Parathyroid adenoma (tissue), 2 donors: ENCODE data around the gene FNDC7.

Experiments used
- H2AFZ ChIP-seq: fragments of 300-600 bp; sonication (generic); one replicate; pipeline ENCODE4 v1.7.0; 2017; ENCODE audit warnings: antibody characterized with exemption, mild to moderate bottlenecking
- H3K27ac ChIP-seq: fragments of 300-600 bp; sonication (generic); one replicate; pipeline ENCODE4 v1.7.0; 2017
- H3K27me3 ChIP-seq: fragments of 300-600 bp; sonication (generic); one replicate; pipeline ENCODE4 v1.7.0; 2017; ENCODE audit warnings: low read length; ENCODE audit not compliant: control insufficient read depth, insufficient read depth
- H3K36me3 ChIP-seq: fragments of 300-600 bp; sonication (generic); one replicate; pipeline ENCODE4 v1.7.0; 2017; ENCODE audit warnings: low read length; ENCODE audit not compliant: control insufficient read depth, insufficient read depth
- H3K4me1 ChIP-seq: fragments of 300-600 bp; sonication (generic); one replicate; pipeline ENCODE4 v1.7.0; 2017; ENCODE audit warnings: control low read depth
- H3K4me2 ChIP-seq: fragments of 300-600 bp; sonication (generic); one replicate; pipeline ENCODE4 v1.7.0; 2017; ENCODE audit warnings: low read length
- H3K4me3 ChIP-seq: fragments of 300-600 bp; sonication (generic); one replicate; pipeline ENCODE4 v1.7.0; 2017; ENCODE audit warnings: low read depth, low read length
- H3K79me2 ChIP-seq: fragments of 300-600 bp; sonication (generic); one replicate; pipeline ENCODE4 v1.7.0; 2017; ENCODE audit warnings: control low read depth
- H3K9ac ChIP-seq: fragments of 300-600 bp; sonication (generic); one replicate; pipeline ENCODE4 v1.7.0; 2017; ENCODE audit warnings: mild to moderate bottlenecking
- H3K9me3 ChIP-seq: fragments of 300-600 bp; sonication (generic); one replicate; pipeline ENCODE4 v1.7.0; 2017; ENCODE audit warnings: low read length; ENCODE audit not compliant: control insufficient read depth
- CTCF ChIP-seq: fragments of 300-600 bp; sonication (generic); IDR thresholded peaks from one replicate; pipeline ENCODE4 v1.7.0; 2017; ENCODE audit warnings: antibody characterized with exemption, mild to moderate bottlenecking
- donor health status: primary hyperparathyroidism.

Gene FNDC7

GRCh38 chr1:108722292-108722691 is 9.6 kb downstream of the FNDC7 start:
- no peaks in the 10 kb centered on the region for H3K4me1 ChIP-seq
- H3K27ac ChIP-seq: no peak overlapping the region
- peak overlapping the region; percentile 60 for H2AFZ ChIP-seq
- no peaks in the 10 kb centered on the region for H3K79me2 ChIP-seq
- TF ChIP-seq CTCF: no peak
- H3K27me3 ChIP-seq: no peaks in the 10 kb centered on the region
- H3K4me3 ChIP-seq: no peak overlapping the region
- no peaks in the 10 kb centered on the region for H3K9me3 ChIP-seq
- H3K36me3 ChIP-seq: no peaks in the 10 kb centered on the region
- peak overlapping the region; percentile 18 for H3K4me2 ChIP-seq
- H3K9ac ChIP-seq: no peak overlapping the region

- no peaks in the 10 kb centered on the region for H3K9me3 ChIP-seq
- H2AFZ ChIP-seq: no peak overlapping the region
- no peaks in the 10 kb centered on the region for H3K36me3 ChIP-seq
- H3K4me2 ChIP-seq: no peak overlapping the region
- TF ChIP-seq CTCF: no peak
- no peak overlapping the region for H3K9ac ChIP-seq
- no peaks in the 10 kb centered on the region for H3K4me1 ChIP-seq
- H3K4me3 ChIP-seq: no peak overlapping the region
- no peaks in the 10 kb centered on the region for H3K27me3 ChIP-seq
- H3K27ac ChIP-seq: no peak overlapping the region
- no peaks in the 10 kb centered on the region for H3K79me2 ChIP-seq
Observed at GRCh38 chr1:108725906-108726305, 13.2 kb downstream of the FNDC7 start.

- no peak for TF ChIP-seq CTCF
- no peak overlapping the region for H3K27ac ChIP-seq
- no peaks in the 10 kb centered on the region for H3K36me3 ChIP-seq
- H3K27me3 ChIP-seq: no peaks in the 10 kb centered on the region
- H3K4me2 ChIP-seq: no peak overlapping the region
- no peak overlapping the region for H2AFZ ChIP-seq
- no peak overlapping the region for H3K4me3 ChIP-seq
- H3K4me1 ChIP-seq: no peaks in the 10 kb centered on the region
- H3K9ac ChIP-seq: no peak overlapping the region
- H3K9me3 ChIP-seq: no peaks in the 10 kb centered on the region
- no peaks in the 10 kb centered on the region for H3K79me2 ChIP-seq
Observed at GRCh38 chr1:108728327-108728923, 15.7 kb downstream of the FNDC7 start.

DNA sequence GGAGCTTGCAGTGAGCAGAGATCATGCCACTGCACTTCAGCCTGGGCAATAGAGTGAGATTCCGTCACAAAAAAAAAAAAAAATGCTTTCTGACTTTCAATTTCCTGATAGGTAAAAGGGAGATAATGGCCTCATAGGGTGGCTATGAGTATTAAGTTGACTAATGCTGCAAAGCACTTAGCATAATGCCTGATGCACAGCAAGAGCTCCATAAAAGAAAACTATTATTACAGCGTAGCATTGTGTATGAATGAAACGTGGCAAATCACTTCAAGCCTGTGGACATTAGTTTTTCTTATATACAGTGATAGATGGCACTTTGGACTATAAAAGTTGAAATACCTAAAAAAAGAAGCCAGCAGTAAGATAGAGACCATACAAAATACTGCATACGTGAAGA is 16.8 kb downstream of the FNDC7 start:
- Histone ChIP-seq H3K27me3 (no peaks in the 10 kb centered on the region), H3K36me3 (no peaks in the 10 kb centered on the region), H3K79me2 (no peaks in the 10 kb centered on the region), H2AFZ (no peak overlapping the region), H3K4me2 (no peak overlapping the region), H3K4me1 (no peaks in the 10 kb centered on the region), H3K9me3 (no peaks in the 10 kb centered on the region), H3K27ac (no peak overlapping the region), H3K4me3 (no peak overlapping the region), H3K9ac (no peak overlapping the region)
- no peak for TF ChIP-seq CTCF

DNA sequence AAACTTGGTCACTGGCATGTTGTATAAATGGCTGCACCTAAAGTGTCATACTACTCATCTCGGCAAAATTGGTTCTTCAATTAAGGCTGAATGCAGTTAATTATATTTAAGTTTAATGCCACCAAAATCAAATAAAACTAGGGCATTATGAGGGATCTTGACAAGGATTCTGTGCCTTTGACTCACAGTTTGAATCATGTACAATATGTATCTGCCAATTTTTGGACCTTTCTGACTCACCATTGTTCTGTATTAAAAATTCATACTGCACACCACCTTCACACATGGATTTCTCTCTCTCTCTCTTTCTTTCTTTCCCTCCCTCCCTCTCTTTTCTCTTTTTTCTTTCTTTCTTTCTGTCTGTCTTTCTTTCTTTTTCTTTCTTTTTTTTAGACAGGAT is 19.7 kb downstream of the FNDC7 start:
- no peak overlapping the region for H3K27ac ChIP-seq
- H3K4me3 ChIP-seq: no peak overlapping the region
- no peaks in the 10 kb centered on the region for H3K79me2 ChIP-seq
- no peak overlapping the region for H3K9ac ChIP-seq
- H2AFZ ChIP-seq: no peak overlapping the region
- no peak for TF ChIP-seq CTCF
- H3K9me3 ChIP-seq: no peaks in the 10 kb centered on the region
- no peak overlapping the region for H3K4me2 ChIP-seq
- H3K27me3 ChIP-seq: no peaks in the 10 kb centered on the region
- H3K4me1 ChIP-seq: no peaks in the 10 kb centered on the region
- H3K36me3 ChIP-seq: no peaks in the 10 kb centered on the region
